Sigmoid colon (tissue), 7 donors: ENCODE results near the gene TRIM39. TPM values are rescaled to one million over a fixed set of nuclear protein-coding genes. Genes with fewer than 3 reads are reported as not detected.

ENCODE experiments used
- DNase-seq: peaks from one replicate; pipeline ENCODE4 v3.0.0-alpha.2; 2019
- H3K27ac ChIP-seq, 4 donors: fragments of 200-600 bp; sonication (generic); one replicate each; pipeline ENCODE4 v1.5.1; 2016 to 2019; ENCODE audit warnings: mild to moderate bottlenecking in 1 of 4
- H3K27me3 ChIP-seq, 3 donors: fragments of 200-600 bp; sonication (generic); one replicate each; pipeline ENCODE4 v1.5.1; 2019; ENCODE audit warnings: mild to moderate bottlenecking in 1 of 3
- H3K36me3 ChIP-seq, 4 donors: fragments of 200-600 bp; sonication (generic); one replicate each; pipeline ENCODE4 v1.5.1; 2016 to 2019
- H3K4me1 ChIP-seq, 4 donors: fragments of 200-600 bp; sonication (generic); one replicate each; pipeline ENCODE4 v1.5.1; 2017 to 2019
- H3K4me3 ChIP-seq, 4 donors: fragments of 200-600 bp; sonication (generic); one replicate each; pipeline ENCODE4 v1.5.1; 2017 to 2019; ENCODE audit warnings: mild to moderate bottlenecking in 2 of 4, moderate library complexity in 1 of 4
- H3K9me3 ChIP-seq, 4 donors: fragments of 200-600 bp in 3 of 4; sonication (generic) in 3 of 4; one replicate each; pipeline versions ENCODE4 v1.5.1 to v1.6.1; 2013 to 2019
- CTCF ChIP-seq, 4 experiments: fragments of 450-650 bp in 3 of 4; fragments of 200-600 bp in 1 of 4; IDR thresholded peaks; one replicate each; pipeline ENCODE4 v1.5.1; 2016 to 2019; ENCODE audit warnings: antibody characterized with exemption in 4 of 4, mild to moderate bottlenecking in 3 of 4, moderate library complexity in 2 of 4
- EP300 ChIP-seq, 4 donors: sonication (generic); formaldehyde crosslinking; IDR thresholded peaks; one replicate each; pipeline ENCODE4 v1.6.1; 2017; ENCODE audit warnings: antibody characterized with exemption in 4 of 4
- POLR2A ChIP-seq, 2 donors: fragments of 450-650 bp; IDR thresholded peaks; one replicate each; pipeline ENCODE4 v1.6.1; 2016; ENCODE audit warnings: antibody characterized with exemption in 2 of 2, mild to moderate bottlenecking in 2 of 2, moderate library complexity in 2 of 2
- POLR2AphosphoS5 ChIP-seq, 4 donors: sonication (generic); formaldehyde crosslinking; IDR thresholded peaks; one replicate each; pipeline ENCODE4 v1.6.1; 2017; ENCODE audit warnings: antibody characterized with exemption in 4 of 4
- WGBS, 2 donors: extraction: QIAGEN DNeasy Blood & Tissue Kit; methylation state at CpG; one replicate each; pipeline ENCODE4 v1.1.7; 2013; 5-methylcytosine and 5-hydroxymethylcytosine counted together
- intact Hi-C: fragments of 100-400 bp; cut with DNase I; formaldehyde crosslinking; loops from one replicate; pipeline ENCODE4 v1.15.1; 2023
- polyA plus RNA-seq, 3 donors: library from polyadenylated mRNA; stranded (reverse); fragments of 200-250 nt; gene quantifications; one replicate each; pipeline ENCODE4 v1.2.3, GENCODE V29; 2013
- total RNA-seq, 4 donors: library from RNA; depleted of rRNA; stranded (reverse); fragments of >200 nt; gene quantifications; one replicate each; pipeline ENCODE4 v1.1.0, GENCODE V29; 2016
- donor health status: healthy with polysubstance abuse.
- donor health status: Bipolar disorder and iron deficiency.
- donor health status: healthy.

TRIM39 gene
- total and polyA plus RNA-seq, 7 donors: 5.1 to 23.2 (median 11.9) TPM

DNA sequence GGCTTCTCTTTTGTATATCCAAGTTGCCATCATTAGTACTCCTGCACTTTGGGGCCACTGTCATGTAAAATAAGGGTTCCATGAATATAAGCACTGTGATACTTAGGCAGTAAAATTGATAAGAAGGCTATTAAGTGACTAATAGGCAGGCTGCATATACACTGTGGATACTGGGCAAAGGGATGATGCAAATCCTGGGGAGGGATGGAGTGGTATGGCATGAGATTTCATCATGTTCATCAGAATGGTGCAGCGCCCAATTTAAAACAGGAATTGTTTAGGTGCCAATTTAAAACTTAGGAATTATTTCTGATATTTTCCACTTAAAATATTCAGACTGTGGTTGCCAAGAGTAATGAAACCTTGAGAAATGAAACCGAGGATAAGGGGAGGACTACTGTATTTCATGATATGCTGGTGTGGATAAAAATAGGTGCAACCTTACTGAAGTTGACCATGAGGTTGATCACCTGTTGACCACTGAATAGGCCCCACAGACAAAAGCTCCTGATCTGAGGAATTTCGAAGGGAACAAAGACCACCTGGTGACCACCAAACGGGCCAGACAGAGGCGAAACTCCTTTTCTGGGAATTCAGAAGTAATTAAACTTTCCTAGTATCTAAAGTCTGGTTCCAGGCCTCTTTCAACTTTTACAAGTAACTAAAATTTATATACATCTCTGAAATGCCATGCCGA is 4.9 kb upstream of the TRIM39 start:
- no peaks in the 10 kb centered on the region for H3K27me3 ChIP-seq
- no peak for DNase-seq
- no peaks in the 10 kb centered on the region for H3K9me3 ChIP-seq
- TF ChIP-seq CTCF (IDR thresholded peaks at IDR 0.05) (no peak), POLR2AphosphoS5 (IDR thresholded peaks at IDR 0.05) (no peak), POLR2A (IDR thresholded peaks at IDR 0.05) (no peak), EP300 (IDR thresholded peaks at IDR 0.05) (no peak)
- 94 to 95% methylated on average over 6 of the region's 6 CpGs for WGBS, 2 donors
- H3K36me3 ChIP-seq: peaks cover 0 to 3% (median 0%) of the 10 kb centered on the region in 4 donors
- intact Hi-C loops: loop anchor here (10.0 kb wide), 1 partner anchor 597 kb away; the partner anchor contains the start of gene HLA-F
- H3K27ac ChIP-seq: no peak overlapping the region
- H3K4me3 ChIP-seq: no peak overlapping the region
- H3K4me1 ChIP-seq: peaks cover 0 to 40% (median 21%) of the 10 kb centered on the region in 4 donors

DNA sequence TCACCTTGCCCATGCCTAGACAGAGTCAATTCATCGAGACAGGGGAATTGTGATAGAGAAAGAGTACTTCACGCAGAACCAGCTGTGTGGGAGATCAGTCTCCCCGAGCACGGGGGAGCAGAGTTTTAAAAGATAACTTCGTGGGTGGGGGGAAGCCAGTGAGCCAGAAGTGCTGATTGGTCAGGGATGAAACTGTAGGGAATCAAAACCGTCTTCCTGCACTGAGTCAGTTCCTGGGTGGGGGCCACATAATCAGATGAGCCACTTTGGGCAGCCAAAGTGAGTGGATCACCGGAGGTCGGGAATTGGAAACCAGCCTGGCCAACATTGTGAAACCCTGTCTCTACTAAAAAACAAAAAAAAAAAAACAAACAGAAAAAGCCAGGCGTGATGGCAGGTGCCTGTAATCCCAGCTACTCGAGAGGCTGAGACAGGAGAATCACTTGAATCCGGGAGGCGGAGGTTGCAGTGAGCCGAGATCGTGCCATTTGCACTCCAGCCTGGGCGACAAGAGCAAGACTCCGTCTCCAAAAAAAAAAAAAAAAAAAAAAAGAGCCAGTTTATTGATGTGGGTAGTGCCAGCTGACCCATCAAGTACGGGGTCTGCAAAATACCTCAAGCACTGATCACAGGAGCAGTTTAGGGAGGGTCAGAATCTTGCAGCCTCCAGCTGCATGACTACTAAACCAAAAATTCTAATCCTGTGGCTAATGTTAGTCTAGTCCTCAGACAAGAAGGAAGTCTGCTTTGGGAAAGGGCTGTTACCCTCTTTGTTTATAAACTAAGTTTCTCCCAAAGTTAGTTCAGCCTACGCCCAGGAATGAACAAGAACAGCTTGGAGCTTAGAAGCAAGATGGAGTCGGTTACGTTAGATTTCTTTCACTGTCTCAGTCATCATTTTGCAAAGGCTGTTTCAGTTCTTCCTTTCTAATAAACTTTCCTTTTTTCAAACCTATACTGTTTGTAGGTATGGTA is 3.9 kb upstream of the TRIM39 start:
- no peak overlapping the region for H3K4me3 ChIP-seq
- TF ChIP-seq CTCF (IDR thresholded peaks at IDR 0.05) (no peak), POLR2A (IDR thresholded peaks at IDR 0.05) (no peak), POLR2AphosphoS5 (IDR thresholded peaks at IDR 0.05) (no peak), EP300 (IDR thresholded peaks at IDR 0.05) (no peak)
- H3K27me3 ChIP-seq: no peaks in the 10 kb centered on the region
- peaks cover 0 to 40% (median 28%) of the 10 kb centered on the region in 4 donors for H3K4me1 ChIP-seq
- H3K9me3 ChIP-seq: no peaks in the 10 kb centered on the region
- DNase-seq: no peak
- H3K27ac ChIP-seq: no peak overlapping the region
- intact Hi-C loops: loop anchor here (10.0 kb wide), 1 partner anchor 598 kb away; the partner anchor contains the start of gene HLA-F
- WGBS, 2 donors: 83 to 84% methylated on average over 20 of the region's 20 CpGs
- H3K36me3 ChIP-seq: peaks cover 0 to 3% (median 0%) of the 10 kb centered on the region in 4 donors

GRCh38 chr6:30323806-30324205 is 2.9 kb upstream of the TRIM39 start:
- H3K9me3 ChIP-seq: no peaks in the 10 kb centered on the region
- peaks cover 0 to 3% (median 0%) of the 10 kb centered on the region in 4 donors for H3K36me3 ChIP-seq

More at GRCh38 chr6:30323806-30324205, 2.9 kb upstream of the TRIM39 start:
- 96 to 100% methylated on average over 1 of the region's 1 CpG for WGBS, 2 donors
- Histone ChIP-seq H3K4me1 (peaks cover 0 to 37% (median 27%) of the 10 kb centered on the region in 4 donors), H3K27me3 (no peaks in the 10 kb centered on the region), H3K4me3 (no peak overlapping the region), H3K27ac (no peak overlapping the region)
- no peak for DNase-seq
- intact Hi-C loops: loop anchor here (10.0 kb wide), 1 partner anchor 599 kb away; the partner anchor contains the start of gene HLA-F
- TF ChIP-seq EP300 (IDR thresholded peaks at IDR 0.05) (no peak), POLR2AphosphoS5 (IDR thresholded peaks at IDR 0.05) (no peak), CTCF (IDR thresholded peaks at IDR 0.05) (no peak), POLR2A (IDR thresholded peaks at IDR 0.05) (no peak)
